Dedifferentiated amniotic fluid mesenchymal stem cell (primary cell): ENCODE data around the gene PGR.

Experiments
- DNase-seq: peaks from one replicate; pipeline ENCODE4 v3.0.0-alpha.2; 2016; ENCODE audit errors: extremely low spot score

PGR gene

DNA sequence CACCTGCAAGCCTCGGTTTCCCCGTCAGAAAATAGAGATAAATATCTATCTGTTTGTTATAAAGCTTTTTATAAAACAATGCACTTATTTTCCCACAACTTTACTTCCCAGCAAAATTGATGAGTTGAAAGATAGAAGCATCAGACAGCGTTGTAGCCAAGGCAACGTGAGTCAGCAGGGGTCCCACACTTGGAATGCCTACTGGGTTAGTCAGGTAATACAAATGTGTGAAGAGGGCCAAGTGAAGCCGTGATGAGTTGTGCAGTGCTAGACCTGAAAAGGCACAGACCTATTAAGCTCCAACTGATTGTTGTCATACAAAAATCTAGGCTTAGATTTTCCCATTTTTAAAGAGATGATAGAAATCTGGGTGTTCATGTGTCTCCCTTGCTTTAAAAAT lies 118.7 kb downstream of the PGR start:
- DNase-seq: no peak

DNA sequence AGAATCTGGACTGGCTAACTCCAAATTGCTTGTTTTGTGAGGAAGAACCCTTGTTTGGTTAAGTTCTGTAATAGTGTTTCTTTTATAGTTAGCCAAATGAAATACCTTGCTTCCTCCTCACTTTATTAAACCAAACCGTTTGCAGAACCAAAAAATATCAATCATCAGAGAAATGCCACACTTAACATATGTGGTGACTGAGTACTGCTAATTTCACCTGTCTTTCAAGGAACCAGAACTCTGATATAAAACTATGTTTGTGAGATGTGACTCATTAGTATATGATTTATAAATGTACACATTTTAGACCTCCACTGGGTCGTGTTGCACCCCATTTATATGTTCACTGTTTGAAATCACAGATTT lies 119.9 kb downstream of the PGR start:
- DNase-seq: no peak

DNA sequence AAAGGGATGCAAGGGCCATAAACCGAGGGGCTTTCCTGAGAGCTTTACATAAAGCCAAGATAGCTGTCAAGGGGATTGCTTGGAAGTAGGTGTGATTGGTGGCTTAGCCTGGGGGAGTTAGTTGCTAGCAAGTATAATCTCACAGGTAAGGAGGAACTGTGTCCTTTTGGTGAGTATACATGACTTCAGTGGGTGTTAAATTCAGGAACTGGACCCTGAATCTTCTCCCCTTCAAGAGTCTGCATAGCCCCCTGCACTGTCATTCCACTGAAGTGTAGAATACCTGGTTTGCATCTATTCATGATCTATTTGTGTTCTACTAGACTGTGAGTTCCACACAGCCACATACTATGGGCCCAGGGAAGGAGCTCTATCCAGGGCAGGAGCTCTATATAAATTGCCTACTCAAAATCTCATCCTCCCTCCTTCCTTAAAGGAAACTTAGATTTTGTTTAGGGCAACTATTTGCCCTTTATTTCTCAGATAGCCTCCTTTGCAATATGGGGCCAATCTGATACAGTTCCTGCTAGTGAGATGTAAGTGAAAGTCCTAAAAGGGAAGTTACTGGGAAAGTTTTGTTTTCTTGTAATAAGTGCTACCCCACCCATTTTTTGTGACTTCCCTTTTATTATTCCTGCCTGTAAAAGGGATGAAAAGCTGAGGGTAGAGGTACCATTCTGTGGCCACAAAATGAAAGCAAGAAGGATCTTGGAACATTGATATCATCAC lies 120.5 kb downstream of the PGR start:
- no peak for DNase-seq

DNA sequence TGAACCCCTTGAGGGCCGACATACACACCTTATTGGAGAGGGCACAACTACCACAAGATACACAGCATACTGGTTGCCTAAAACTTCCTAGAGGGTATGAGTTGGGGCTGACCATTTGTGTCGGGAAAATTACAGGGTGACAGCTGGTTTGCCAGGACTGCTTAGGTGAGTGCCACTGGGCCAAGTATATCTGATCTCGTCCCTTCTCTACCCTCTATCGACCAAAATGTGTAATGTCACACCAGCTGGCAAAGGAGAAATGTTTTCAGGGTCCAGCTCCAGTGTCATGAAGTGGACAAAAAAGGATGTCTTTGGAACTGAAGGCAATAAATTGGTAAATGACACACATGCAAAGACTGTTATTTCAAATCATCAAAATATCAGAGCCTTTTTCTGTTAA lies 126.1 kb downstream of the PGR start:
- no peak for DNase-seq

DNA sequence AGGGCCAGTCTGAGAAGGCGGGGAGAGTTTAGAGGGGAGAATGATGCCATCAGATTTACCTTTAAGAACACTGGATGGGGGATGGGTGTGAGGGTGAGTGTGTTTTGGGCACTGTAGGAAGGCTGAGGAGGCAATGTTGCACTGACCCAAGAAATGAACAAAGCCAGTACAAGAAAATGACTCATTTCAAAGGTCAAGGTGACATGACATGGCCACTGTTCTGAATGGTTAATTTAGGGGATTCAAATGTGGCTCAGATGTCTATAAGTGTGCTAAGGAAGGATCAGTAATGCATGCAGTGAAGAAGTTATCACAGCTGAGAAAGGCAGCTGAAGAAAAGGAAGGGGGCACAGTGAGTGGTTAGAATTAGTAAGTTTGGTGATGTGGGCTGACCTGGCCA lies 129.9 kb downstream of the PGR start:
- no peak for DNase-seq

DNA sequence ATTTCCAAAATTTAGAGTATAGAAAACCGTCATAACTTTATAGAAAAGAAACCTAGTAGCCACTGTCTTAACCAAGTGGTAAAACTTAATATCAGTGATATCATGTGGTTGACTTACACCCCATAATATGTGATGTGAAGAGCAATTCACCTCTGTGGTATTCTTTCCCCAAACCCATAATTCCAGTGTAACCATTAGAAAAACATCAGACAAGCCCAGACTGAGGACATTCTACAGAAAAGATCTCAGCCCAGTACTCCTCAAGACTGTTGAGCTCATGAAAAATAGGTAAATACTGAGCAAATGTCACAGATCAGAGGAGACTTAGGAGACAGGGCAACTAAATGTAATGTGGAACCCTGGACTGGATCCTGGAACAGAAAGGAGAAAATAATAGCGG lies 134.6 kb downstream of the PGR start:
- no peak for DNase-seq

DNA sequence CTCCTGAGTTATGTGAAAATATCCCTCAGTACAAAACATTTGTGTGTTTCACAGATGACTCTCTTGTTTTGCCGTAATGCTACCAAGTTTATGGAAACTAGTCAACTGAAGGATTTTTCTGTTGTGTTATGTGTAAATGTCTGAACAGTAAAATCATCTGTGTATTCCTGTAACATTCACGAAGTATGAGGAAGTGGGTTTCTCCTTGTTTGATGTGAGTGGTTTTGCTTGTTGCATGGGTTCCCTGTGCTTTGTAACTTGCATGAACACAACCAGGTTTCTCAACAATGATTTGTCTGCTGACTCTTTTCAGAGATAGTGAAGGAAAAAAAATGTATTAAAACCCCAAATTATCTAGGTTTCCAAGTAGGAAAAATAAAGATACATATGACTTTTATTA lies 138.1 kb downstream of the PGR start:
- DNase-seq: no peak

DNA sequence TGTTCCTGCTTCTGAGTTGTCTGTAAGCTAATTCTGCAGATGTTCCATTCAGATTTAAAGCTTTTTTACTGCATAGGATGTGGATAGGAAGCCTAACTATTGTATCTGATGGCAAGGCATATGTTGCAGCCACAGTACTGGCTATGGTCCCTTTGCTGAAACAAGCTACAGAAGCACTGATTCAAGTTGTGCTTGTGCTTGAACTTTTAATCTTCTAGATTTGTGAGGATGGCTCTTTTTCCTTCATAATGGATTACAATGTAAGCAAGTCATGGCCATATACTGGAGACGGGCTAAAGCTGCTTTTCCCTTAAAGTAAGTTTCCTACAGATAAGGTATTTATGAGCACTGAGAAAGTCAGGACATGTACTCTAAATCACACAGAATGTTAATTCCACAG lies 138.7 kb downstream of the PGR start:
- DNase-seq: no peak

DNA sequence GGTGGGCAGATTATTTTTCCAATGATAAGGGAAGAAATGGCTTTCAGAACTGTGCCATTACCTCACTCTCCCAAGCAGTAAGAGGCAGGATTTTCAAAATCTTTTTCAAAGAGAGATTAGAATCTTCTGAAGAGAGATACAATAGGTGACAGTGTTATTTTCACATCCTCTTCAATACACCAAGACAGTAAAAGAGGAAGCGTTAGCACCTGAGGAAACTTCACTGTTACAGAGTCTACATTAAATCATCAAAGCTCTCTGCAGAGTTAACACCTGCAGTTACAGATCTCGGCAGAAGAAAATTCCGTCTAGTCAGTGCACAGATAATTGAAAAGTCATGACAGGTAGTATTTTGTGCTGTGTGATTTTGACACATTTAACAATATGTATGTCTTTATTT lies 144.9 kb downstream of the PGR start:
- no peak for DNase-seq

DNA sequence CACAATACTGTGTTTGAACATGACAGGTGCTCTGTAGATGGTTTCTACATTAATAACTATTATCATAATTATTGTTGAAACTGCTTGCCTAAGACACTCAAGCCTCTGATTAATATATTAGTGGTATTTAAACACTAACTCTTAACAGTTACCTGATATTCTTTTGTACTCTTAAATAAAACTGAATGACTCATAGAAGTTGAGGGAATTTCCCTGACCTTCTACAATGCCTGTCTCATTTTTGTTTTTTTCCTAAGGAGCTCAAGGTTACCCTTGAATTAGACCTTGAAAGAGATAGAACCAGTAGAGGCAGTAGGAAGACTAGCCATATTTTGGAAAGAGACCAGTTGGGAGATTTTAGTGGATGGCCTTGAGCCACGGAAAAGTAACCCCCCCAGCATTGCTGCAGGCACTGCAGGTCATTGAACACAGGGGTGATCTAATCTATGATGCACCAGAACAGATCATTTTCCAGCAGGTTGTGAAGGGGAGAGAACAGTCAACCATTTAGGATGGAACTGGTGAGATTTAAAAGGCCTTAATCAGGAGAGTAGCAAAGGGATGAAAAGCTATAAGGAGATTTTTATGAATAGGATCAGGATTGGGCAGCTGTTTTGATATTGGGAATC lies 148.3 kb downstream of the PGR start:
- DNase-seq: no peak

DNA sequence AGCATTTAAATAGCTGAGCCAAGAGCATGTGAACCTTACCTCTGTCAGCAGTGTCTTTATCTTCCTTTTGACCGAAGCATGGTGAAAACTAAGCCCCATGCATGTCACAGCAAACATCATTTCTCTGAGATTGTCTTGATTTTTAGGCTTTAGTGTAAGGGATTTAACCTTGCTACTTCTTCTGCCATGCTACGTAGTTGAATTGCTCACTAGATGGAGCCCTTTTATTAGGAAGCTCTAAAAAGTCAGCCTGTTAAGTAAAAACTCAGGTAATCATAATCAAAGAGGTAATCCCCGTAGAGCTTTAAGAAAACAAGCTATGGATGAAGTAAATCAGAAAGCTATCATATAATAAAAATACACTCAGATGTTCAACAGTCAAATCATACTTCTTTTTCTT lies 149.5 kb downstream of the PGR start:
- no peak for DNase-seq
